A549 (cell line): ENCODE measurements around the gene VAMP5. TPM values are rescaled to one million over a fixed set of nuclear protein-coding genes. Genes with fewer than 3 reads are reported as not detected.

Experiments used
- ATAC-seq, 2 experiments: fragments of 200-7000 bp in 1 of 2; fragments of >200 bp in 1 of 2; cut with Nextera tagmentation in 1 of 2; cut with Tn5 transposase in 1 of 2; 3 replicates each; pipeline versions ENCODE4 v1.8.0 to v1.9.1; 2018 to 2020; ENCODE audit warnings: mild to moderate bottlenecking in 1 of 2, moderate library complexity in 1 of 2
- CTCF ChIA-PET: fragments of 300-600 bp; sonication (Branson Sonifier 250); formaldehyde crosslinking; extraction: SDS; loops from one replicate; lab custom pipeline; 2021; ENCODE audit warnings: antibody characterized with exemption, inconsistent platforms; lab: Yijun Ruan, JAX
- POLR2A ChIA-PET: fragments of 350-600 bp; formaldehyde crosslinking; extraction: SDS; loops from one replicate; lab custom pipeline; 2021; ENCODE audit warnings: antibody characterized with exemption, inconsistent platforms; lab: Yijun Ruan, JAX
- DNase-seq, 2 experiments: peaks; one replicate each; pipeline versions ENCODE4 v3.0.0 to v3.0.0-alpha.2; 2011 to 2016; ENCODE audit warnings: low read depth in 1 of 2, low spot score in 1 of 2
- FAIRE-seq: peaks from 2 replicates; lab custom pipeline; 2011; peaks lifted over from hg19 to GRCh38; lab: Jason Lieb, UNC
- H3K27ac ChIP-seq, 2 experiments: fragments of >200 bp; sonication (Bioruptor Twin); formaldehyde crosslinking; 3 replicates each; pipeline ENCODE4 v1.5.1; 2016 to 2017
- H3K4me1 ChIP-seq: fragments of >200 bp; sonication (Bioruptor Twin); formaldehyde crosslinking; 3 replicates; pipeline ENCODE4 v1.6.1; 2016
- H3K4me2 ChIP-seq: fragments of >200 bp; sonication (Bioruptor Twin); formaldehyde crosslinking; 3 replicates; pipeline ENCODE4 v1.6.1; 2016
- H3K4me3 ChIP-seq: fragments of >200 bp; sonication (Bioruptor Twin); formaldehyde crosslinking; 3 replicates; pipeline ENCODE4 v1.5.1; 2016
- H3K9me3 ChIP-seq: fragments of >200 bp; sonication (Bioruptor Twin); formaldehyde crosslinking; 3 replicates; pipeline ENCODE4 v1.6.1; 2016
- BHLHE40 ChIP-seq: IDR thresholded peaks from 2 replicates; pipeline ENCODE4 v1.6.1; 2012; ENCODE audit warnings: low read depth, low read length, inconsistent platforms
- CHD2 ChIP-seq: fragments of 150-350 bp; IDR thresholded peaks from 2 replicates; pipeline ENCODE4 v1.6.1; 2014; ENCODE audit warnings: low read length; ENCODE audit not compliant: partially characterized antibody
- EHF ChIP-seq: fragments of 250-450 bp; sonication (Bioruptor Pico); IDR thresholded peaks from 2 replicates; pipeline ENCODE4 v1.5.0; 2020; ENCODE audit warnings: mild to moderate bottlenecking
- EHMT2 ChIP-seq: fragments of 200-600 bp; sonication (generic); IDR thresholded peaks from 2 replicates; pipeline ENCODE4 v1.6.1; 2016; ENCODE audit warnings: antibody characterized with exemption, low read depth, mild to moderate bottlenecking, moderate library complexity
- ELK1 ChIP-seq: fragments of 150-350 bp; IDR thresholded peaks from 2 replicates; pipeline ENCODE4 v1.6.1; 2014; ENCODE audit warnings: low read depth, mild to moderate bottlenecking, low read length
- FOSB ChIP-seq: fragments of 250-450 bp; sonication (Bioruptor Pico); IDR thresholded peaks from 2 replicates; pipeline ENCODE4 v1.5.0; 2020; ENCODE audit warnings: mild to moderate bottlenecking, moderate library complexity
- FOXS1 ChIP-seq: fragments of 250-450 bp; sonication (Bioruptor Pico); IDR thresholded peaks from 2 replicates; pipeline ENCODE4 v1.5.0; 2020; ENCODE audit warnings: mild to moderate bottlenecking, moderate library complexity
- HEYL ChIP-seq: fragments of 250-450 bp; sonication (Bioruptor Pico); IDR thresholded peaks from 2 replicates; pipeline ENCODE4 v1.8.0; 2021; ENCODE audit warnings: mild to moderate bottlenecking, moderate library complexity
- HOXA7 ChIP-seq: fragments of 250-450 bp; sonication (Bioruptor Pico); IDR thresholded peaks from 2 replicates; pipeline ENCODE4 v1.5.0; 2020; ENCODE audit warnings: mild to moderate bottlenecking, moderate library complexity
- HOXB13 ChIP-seq: fragments of 250-450 bp; sonication (Bioruptor Pico); IDR thresholded peaks from 2 replicates; pipeline ENCODE4 v1.5.0; 2020; ENCODE audit warnings: low read depth, mild to moderate bottlenecking, moderate library complexity
- KDM1A ChIP-seq: fragments of 200-600 bp; sonication (generic); IDR thresholded peaks from 2 replicates; pipeline ENCODE4 v1.6.1; 2016; ENCODE audit warnings: low read depth, mild to moderate bottlenecking
- KDM5A ChIP-seq: fragments of 200-600 bp; sonication (generic); IDR thresholded peaks from 2 replicates; pipeline ENCODE4 v1.6.1; 2016; ENCODE audit warnings: antibody characterized with exemption, mild to moderate bottlenecking
- MAFK ChIP-seq: fragments of 450-650 bp; IDR thresholded peaks from 2 replicates; pipeline ENCODE4 v1.6.1; 2014; ENCODE audit not compliant: partially characterized antibody
- MAX ChIP-seq: IDR thresholded peaks from 2 replicates; pipeline ENCODE4 v1.6.1; 2012
- MAZ ChIP-seq: fragments of 150-350 bp; IDR thresholded peaks from 2 replicates; pipeline ENCODE4 v1.6.1; 2014; ENCODE audit warnings: antibody characterized with exemption, low read depth, low read length, borderline replicate concordance
- NR3C1 ChIP-seq: fragments of >200 bp; sonication (Bioruptor Twin); formaldehyde crosslinking; IDR thresholded peaks from 3 replicates; pipeline ENCODE4 v1.6.1; 2017
- ZFP36 ChIP-seq: fragments of 450-650 bp; IDR thresholded peaks from 2 replicates; pipeline ENCODE4 v1.6.1; 2014; ENCODE audit warnings: borderline replicate concordance; ENCODE audit not compliant: partially characterized antibody
- ZSCAN20 ChIP-seq: fragments of 250-450 bp; sonication (Bioruptor Pico); IDR thresholded peaks from 2 replicates; pipeline ENCODE4 v1.8.0; 2022; ENCODE audit warnings: mild to moderate bottlenecking, moderate library complexity
- WGBS: methylation state at CpG from one replicate; pipeline ENCODE4 v1.1.6; 2017; ENCODE audit errors: missing lambda C conversion rate; 5-methylcytosine and 5-hydroxymethylcytosine counted together
- polyA plus RNA-seq, 4 experiments: library from polyadenylated mRNA; depleted of rRNA in 3 of 4; stranded (reverse); fragments of >200 nt; fragmentation: RNase III in 1 of 4; extraction: RNeasy Plus Mini Kit Qiagen cat#74134 plus additional on column Dnase treatment in 1 of 4; gene quantifications; 2 replicates in 3 of 4; 3 replicates in 1 of 4; pipeline ENCODE4 v1.2.3, GENCODE V29; 2011 to 2017

VAMP5 gene
- polyA plus RNA-seq, 2 of the 4 experiments (the other 2 are of a cell fraction), result 0.16 TPM; not detected in 1

- peaks cover 5% of the 10 kb centered on the region; the same call in 1 of the 3 replicates for H3K4me1 ChIP-seq
- POLR2A ChIA-PET, result no interaction called here
These were observed 7.2 kb upstream of the VAMP5 start for GRCh38 chr2:85577063-85577385.

GRCh38 chr2:85577386-85578242 lies 6.6 kb upstream of the VAMP5 start, which contains the start of gene VAMP8:
Gene VAMP8 (plus strand): TSS chr2:85577586. CDS start chr2:85577647, 61 bp downstream.
- 58% methylated on average over 19 of the region's 19 CpGs for WGBS
- H3K9me3 ChIP-seq, result no peaks in the 10 kb centered on the region
- H3K4me2 ChIP-seq, result peak within 1 kb of the TSS; percentile 62
- DNase-seq (peak in 1 of 2 experiments; percentile 40), FAIRE-seq (no peak), ATAC-seq (peak; percentile 60 to 79)
- ChIA-PET CTCF (interaction anchor here (0.6 to 1.5 kb wide), 4 partner anchors 25 to 156 kb away, joined by 3 to 4 read pairs (median 3); partner anchors contain the start of gene USP39), POLR2A (no interaction called here)
- TF ChIP-seq HEYL (CRISPR knock-in tag) (no peak), NR3C1 (no peak), CHD2 (no peak), BHLHE40 (no peak), MAFK (peak; percentile 46), FOSB (CRISPR knock-in tag) (no peak), KDM1A (no peak), ELK1 (no peak), KDM5A (no peak)
- peak within 1 kb of the TSS; percentile 29 for H3K4me3 ChIP-seq
- peak within 1 kb of the TSS; percentile 52 to 65 for H3K27ac ChIP-seq
- peaks cover 5% of the 10 kb centered on the region; the same call in 1 of the 3 replicates for H3K4me1 ChIP-seq

More at GRCh38 chr2:85577063-85577385, 7.2 kb upstream of the VAMP5 start:
- H3K4me2 ChIP-seq, result peak overlapping the region; percentile 62
- H3K9me3 ChIP-seq, result no peaks in the 10 kb centered on the region
- ATAC-seq (no peak), FAIRE-seq (no peak), DNase-seq (no peak)
- TF ChIP-seq EHMT2 (no peak), ZSCAN20 (CRISPR knock-in tag) (no peak), HEYL (CRISPR knock-in tag) (no peak), ZFP36 (no peak), HOXB13 (no peak)
- WGBS, result 64% methylated on average over 3 of the region's 3 CpGs
- H3K27ac ChIP-seq, result peak overlapping the region; percentile 52 to 65; a peak in 5 of 6 replicates
- no peak overlapping the region for H3K4me3 ChIP-seq
- CTCF ChIA-PET, result interaction anchor here (0.6 to 1.5 kb wide), 4 partner anchors 14 to 156 kb away, joined by 3 to 4 read pairs (median 4); partner anchors contain the start of gene USP39

GRCh38 chr2:85578243-85579180 lies 5.7 kb upstream of the VAMP5 start:
- H3K4me2 ChIP-seq, result peak overlapping the region; percentile 62
- FAIRE-seq, result no peak
- peaks cover 5% of the 10 kb centered on the region; the same call in 1 of the 3 replicates for H3K4me1 ChIP-seq
- TF ChIP-seq HEYL (CRISPR knock-in tag) (no peak), MAX (no peak), KDM1A (no peak), BHLHE40 (no peak), EHF (no peak), HOXA7 (CRISPR knock-in tag) (no peak), MAFK (no peak), FOXS1 (CRISPR knock-in tag) (no peak), MAZ (no peak), CHD2 (no peak)
- POLR2A ChIA-PET, result no interaction called here
- 88% methylated on average over 19 of the region's 19 CpGs for WGBS
- DNase-seq, result no peak
- 0 out of 6 replicates have a peak, but pooled peaks of 1 of the 2 experiments have one; percentile 8 for ATAC-seq
- CTCF ChIA-PET, result interaction anchor here (0.7 to 1.5 kb wide), 3 partner anchors 12 to 26 kb away, joined by 3 to 4 read pairs (median 3); no protein-coding TSS in a partner anchor
- no peak overlapping the region for H3K27ac ChIP-seq
- H3K4me3 ChIP-seq, result no peak overlapping the region
- H3K9me3 ChIP-seq, result no peaks in the 10 kb centered on the region
